Measurements from ENCODE around the gene CA5A. TPM values are rescaled to one million over a fixed set of nuclear protein-coding genes. Genes with fewer than 3 reads are reported as not detected.

CA5A gene
- total and polyA plus RNA-seq, 2 experiments from 2014 or later, result not detected

DNA sequence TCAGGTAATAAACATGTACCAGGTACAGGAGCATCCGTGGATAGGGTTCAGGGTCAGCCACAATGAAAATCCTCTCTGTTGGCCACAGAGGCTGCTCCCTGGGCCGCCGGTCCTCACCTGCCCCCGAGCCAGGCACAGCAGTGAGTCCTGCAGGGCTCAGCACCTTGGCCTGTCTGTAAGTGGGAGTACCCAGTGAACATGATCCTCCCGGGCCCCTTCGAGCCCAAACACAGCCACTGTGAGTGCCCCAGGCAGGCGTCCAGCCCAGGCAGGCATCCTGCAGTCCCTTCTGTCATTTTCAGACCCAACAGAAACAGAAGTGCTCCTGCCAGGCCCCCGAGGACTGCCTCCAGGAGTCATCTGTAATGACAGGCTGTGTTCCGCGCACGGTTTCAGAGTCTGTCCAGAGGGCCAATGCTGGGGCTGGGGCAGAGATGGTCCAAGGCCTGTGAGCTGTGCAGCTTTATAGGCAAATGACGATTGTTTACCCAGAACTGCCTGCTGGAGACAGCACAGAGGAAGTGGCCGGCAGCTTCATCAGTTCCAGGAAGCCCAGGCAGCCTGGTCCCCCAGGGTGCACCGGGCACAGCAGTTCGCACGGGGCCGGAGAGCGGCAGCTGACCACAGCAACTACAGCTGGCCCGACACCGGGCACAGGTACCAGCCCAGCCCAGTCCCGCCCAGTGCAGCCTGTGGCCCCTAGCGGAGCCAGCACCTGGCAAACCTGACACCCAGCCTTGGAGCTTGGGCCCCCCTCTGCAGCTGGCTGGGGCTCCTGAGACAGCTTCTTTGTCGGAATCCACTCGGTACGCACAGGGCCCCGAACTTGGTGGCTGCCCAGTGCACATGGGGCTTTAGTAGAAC lies 80.2 kb downstream of the CA5A start:
- Histone ChIP-seq H3K27ac (ENCODE audit: low read depth) (no peak overlapping the region), H3F3A (replicated peaks; ENCODE audit: low read depth) (peaks cover 16% of the 10 kb centered on the region; the same call in 1 of the 2 replicates), H2AFZ (no peak overlapping the region), H3K36me3 (ENCODE audit: insufficient read depth) (0 out of 2 replicates have a peak, but pooled peaks cover 4% of the 10 kb centered on the region), H3K79me2 (replicated peaks; ENCODE audit: insufficient read depth) (peaks cover 84% of the 10 kb centered on the region), H3K4me1 (ENCODE audit: insufficient read depth) (peaks cover 32% of the 10 kb centered on the region), H3K4me2 (no peak overlapping the region), H3K9me2 (ENCODE audit: insufficient read depth) (no peaks in the 10 kb centered on the region), H3K4me3 (no peak overlapping the region), H3K27me3 (ENCODE audit: insufficient read depth) (no peaks in the 10 kb centered on the region), H4K20me1 (replicated peaks; ENCODE audit: insufficient read depth) (peaks cover 37% of the 10 kb centered on the region)
- Mint-ChIP-seq H3K27me3 (ENCODE audit: insufficient read depth, low read depth, poor library complexity) (peaks cover 28% of the 10 kb centered on the region), H3K27ac (no peak overlapping the region), H3K9me3 (no peaks in the 10 kb centered on the region), H3K36me3 (ENCODE audit: low read depth) (peaks cover 77% of the 10 kb centered on the region), H3K4me3 (no peak overlapping the region), H3K4me1 (peaks cover 61% of the 10 kb centered on the region)
- TF ChIP-seq, protein P1, sequence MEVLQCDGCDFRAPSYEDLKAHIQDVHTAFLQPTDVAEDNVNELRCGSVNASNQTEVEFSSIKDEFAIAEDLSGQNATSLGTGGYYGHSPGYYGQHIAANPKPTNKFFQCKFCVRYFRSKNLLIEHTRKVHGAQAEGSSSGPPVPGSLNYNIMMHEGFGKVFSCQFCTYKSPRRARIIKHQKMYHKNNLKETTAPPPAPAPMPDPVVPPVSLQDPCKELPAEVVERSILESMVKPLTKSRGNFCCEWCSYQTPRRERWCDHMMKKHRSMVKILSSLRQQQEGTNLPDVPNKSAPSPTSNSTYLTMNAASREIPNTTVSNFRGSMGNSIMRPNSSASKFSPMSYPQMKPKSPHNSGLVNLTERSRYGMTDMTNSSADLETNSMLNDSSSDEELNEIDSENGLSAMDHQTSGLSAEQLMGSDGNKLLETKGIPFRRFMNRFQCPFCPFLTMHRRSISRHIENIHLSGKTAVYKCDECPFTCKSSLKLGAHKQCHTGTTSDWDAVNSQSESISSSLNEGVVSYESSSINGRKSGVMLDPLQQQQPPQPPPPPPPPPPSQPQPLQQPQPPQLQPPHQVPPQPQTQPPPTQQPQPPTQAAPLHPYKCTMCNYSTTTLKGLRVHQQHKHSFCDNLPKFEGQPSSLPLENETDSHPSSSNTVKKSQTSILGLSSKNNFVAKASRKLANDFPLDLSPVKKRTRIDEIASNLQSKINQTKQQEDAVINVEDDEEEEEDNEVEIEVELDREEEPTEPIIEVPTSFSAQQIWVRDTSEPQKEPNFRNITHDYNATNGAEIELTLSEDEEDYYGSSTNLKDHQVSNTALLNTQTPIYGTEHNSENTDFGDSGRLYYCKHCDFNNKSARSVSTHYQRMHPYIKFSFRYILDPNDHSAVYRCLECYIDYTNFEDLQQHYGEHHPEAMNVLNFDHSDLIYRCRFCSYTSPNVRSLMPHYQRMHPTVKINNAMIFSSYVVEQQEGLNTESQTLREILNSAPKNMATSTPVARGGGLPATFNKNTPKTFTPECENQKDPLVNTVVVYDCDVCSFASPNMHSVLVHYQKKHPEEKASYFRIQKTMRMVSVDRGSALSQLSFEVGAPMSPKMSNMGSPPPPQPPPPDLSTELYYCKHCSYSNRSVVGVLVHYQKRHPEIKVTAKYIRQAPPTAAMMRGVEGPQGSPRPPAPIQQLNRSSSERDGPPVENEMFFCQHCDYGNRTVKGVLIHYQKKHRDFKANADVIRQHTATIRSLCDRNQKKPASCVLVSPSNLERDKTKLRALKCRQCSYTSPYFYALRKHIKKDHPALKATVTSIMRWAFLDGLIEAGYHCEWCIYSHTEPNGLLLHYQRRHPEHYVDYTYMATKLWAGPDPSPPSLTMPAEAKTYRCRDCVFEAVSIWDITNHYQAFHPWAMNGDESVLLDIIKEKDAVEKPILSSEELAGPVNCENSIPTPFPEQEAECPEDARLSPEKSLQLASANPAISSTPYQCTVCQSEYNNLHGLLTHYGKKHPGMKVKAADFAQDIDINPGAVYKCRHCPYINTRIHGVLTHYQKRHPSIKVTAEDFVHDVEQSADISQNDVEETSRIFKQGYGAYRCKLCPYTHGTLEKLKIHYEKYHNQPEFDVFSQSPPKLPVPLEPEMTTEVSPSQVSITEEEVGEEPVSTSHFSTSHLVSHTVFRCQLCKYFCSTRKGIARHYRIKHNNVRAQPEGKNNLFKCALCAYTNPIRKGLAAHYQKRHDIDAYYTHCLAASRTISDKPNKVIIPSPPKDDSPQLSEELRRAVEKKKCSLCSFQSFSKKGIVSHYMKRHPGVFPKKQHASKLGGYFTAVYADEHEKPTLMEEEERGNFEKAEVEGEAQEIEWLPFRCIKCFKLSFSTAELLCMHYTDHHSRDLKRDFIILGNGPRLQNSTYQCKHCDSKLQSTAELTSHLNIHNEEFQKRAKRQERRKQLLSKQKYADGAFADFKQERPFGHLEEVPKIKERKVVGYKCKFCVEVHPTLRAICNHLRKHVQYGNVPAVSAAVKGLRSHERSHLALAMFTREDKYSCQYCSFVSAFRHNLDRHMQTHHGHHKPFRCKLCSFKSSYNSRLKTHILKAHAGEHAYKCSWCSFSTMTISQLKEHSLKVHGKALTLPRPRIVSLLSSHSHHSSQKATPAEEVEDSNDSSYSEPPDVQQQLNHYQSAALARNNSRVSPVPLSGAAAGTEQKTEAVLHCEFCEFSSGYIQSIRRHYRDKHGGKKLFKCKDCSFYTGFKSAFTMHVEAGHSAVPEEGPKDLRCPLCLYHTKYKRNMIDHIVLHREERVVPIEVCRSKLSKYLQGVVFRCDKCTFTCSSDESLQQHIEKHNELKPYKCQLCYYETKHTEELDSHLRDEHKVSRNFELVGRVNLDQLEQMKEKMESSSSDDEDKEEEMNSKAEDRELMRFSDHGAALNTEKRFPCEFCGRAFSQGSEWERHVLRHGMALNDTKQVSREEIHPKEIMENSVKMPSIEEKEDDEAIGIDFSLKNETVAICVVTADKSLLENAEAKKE (CRISPR knock-in tag; IDR thresholded peaks at IDR 0.05), result no peak
- TF ChIP-seq EZH2phosphoT487 (IDR thresholded peaks at IDR 0.05; ENCODE audit: unreplicated experiment) (no peak), ZNF331 (CRISPR knock-in tag; IDR thresholded peaks at IDR 0.05; ENCODE audit: low read depth) (no peak), NANOG (IDR thresholded peaks at IDR 0.05; ENCODE audit: borderline replicate concordance) (no peak), POLR2AphosphoS5 (IDR thresholded peaks at IDR 0.05; ENCODE audit: low read depth) (no peak), JUNB (IDR thresholded peaks at IDR 0.05; ENCODE audit: unreplicated experiment) (no peak), ZNF114 (CRISPR knock-in tag; IDR thresholded peaks at IDR 0.05) (no peak), EZH2 (IDR thresholded peaks at IDR 0.05; ENCODE audit: low read depth, unreplicated experiment) (no peak), STAT1 (IDR thresholded peaks at IDR 0.05; ENCODE audit: unreplicated experiment) (no peak), CREB1 (CRISPR knock-in tag; IDR thresholded peaks at IDR 0.05; ENCODE audit: low read depth) (no peak)
- TF ChIP-seq, protein P2, sequence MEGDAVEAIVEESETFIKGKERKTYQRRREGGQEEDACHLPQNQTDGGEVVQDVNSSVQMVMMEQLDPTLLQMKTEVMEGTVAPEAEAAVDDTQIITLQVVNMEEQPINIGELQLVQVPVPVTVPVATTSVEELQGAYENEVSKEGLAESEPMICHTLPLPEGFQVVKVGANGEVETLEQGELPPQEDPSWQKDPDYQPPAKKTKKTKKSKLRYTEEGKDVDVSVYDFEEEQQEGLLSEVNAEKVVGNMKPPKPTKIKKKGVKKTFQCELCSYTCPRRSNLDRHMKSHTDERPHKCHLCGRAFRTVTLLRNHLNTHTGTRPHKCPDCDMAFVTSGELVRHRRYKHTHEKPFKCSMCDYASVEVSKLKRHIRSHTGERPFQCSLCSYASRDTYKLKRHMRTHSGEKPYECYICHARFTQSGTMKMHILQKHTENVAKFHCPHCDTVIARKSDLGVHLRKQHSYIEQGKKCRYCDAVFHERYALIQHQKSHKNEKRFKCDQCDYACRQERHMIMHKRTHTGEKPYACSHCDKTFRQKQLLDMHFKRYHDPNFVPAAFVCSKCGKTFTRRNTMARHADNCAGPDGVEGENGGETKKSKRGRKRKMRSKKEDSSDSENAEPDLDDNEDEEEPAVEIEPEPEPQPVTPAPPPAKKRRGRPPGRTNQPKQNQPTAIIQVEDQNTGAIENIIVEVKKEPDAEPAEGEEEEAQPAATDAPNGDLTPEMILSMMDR (conservative IDR thresholded peaks at IDR 0.05; ENCODE audit: low read depth in 2 of 2), result no peak
- TF ChIP-seq, protein P3, sequence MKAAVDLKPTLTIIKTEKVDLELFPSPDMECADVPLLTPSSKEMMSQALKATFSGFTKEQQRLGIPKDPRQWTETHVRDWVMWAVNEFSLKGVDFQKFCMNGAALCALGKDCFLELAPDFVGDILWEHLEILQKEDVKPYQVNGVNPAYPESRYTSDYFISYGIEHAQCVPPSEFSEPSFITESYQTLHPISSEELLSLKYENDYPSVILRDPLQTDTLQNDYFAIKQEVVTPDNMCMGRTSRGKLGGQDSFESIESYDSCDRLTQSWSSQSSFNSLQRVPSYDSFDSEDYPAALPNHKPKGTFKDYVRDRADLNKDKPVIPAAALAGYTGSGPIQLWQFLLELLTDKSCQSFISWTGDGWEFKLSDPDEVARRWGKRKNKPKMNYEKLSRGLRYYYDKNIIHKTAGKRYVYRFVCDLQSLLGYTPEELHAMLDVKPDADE (IDR thresholded peaks at IDR 0.05), result no peak
- TF ChIP-seq, protein P4, sequence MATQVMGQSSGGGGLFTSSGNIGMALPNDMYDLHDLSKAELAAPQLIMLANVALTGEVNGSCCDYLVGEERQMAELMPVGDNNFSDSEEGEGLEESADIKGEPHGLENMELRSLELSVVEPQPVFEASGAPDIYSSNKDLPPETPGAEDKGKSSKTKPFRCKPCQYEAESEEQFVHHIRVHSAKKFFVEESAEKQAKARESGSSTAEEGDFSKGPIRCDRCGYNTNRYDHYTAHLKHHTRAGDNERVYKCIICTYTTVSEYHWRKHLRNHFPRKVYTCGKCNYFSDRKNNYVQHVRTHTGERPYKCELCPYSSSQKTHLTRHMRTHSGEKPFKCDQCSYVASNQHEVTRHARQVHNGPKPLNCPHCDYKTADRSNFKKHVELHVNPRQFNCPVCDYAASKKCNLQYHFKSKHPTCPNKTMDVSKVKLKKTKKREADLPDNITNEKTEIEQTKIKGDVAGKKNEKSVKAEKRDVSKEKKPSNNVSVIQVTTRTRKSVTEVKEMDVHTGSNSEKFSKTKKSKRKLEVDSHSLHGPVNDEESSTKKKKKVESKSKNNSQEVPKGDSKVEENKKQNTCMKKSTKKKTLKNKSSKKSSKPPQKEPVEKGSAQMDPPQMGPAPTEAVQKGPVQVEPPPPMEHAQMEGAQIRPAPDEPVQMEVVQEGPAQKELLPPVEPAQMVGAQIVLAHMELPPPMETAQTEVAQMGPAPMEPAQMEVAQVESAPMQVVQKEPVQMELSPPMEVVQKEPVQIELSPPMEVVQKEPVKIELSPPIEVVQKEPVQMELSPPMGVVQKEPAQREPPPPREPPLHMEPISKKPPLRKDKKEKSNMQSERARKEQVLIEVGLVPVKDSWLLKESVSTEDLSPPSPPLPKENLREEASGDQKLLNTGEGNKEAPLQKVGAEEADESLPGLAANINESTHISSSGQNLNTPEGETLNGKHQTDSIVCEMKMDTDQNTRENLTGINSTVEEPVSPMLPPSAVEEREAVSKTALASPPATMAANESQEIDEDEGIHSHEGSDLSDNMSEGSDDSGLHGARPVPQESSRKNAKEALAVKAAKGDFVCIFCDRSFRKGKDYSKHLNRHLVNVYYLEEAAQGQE (IDR thresholded peaks at IDR 0.05; ENCODE audit: unreplicated experiment), result no peak
- DNase-seq (ENCODE audit: low spot score), result no peak
- no peak for ATAC-seq

All from GM23338 (cell line).